ENCODE results near the gene SLC38A8.

Gene SLC38A8

DNA sequence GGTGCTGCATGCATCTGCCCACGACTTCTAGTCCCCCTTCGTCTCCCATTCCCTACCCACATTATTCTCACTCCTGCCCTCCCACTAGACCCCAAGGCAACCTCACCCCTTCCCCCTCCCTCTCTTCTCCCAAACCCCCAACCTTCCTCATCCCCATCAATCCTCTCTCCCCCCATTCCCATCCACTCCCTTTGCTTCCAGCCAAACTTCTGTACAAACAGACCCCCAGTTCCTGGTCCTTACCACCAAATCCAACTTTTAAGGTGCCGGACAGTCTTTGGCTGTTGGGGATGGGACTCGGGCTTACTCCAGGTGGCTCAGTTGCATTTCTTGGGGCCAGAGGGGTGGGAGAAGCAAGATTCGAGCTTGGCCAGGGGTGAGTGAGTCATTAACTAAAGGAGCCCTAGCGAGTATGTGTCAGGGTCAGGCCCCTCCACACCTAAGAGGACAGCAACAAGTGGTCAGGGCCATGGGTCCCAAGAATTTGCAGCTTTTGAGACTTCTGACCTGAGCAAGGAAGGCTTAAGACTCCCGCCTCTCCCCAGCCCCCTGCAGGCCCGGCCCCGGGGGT lies at the start of gene SLC38A8:
Gene SLC38A8, minus strand, starts transcription at position 488 of the 571 bp plus-strand sequence. CDS start 638 bp downstream, outside the sequence.
- no peak for DNase-seq

- no peak for DNase-seq
Observed at GRCh38 chr16:84091460-84091859, 48.9 kb upstream of the SLC38A8 start.

DNA sequence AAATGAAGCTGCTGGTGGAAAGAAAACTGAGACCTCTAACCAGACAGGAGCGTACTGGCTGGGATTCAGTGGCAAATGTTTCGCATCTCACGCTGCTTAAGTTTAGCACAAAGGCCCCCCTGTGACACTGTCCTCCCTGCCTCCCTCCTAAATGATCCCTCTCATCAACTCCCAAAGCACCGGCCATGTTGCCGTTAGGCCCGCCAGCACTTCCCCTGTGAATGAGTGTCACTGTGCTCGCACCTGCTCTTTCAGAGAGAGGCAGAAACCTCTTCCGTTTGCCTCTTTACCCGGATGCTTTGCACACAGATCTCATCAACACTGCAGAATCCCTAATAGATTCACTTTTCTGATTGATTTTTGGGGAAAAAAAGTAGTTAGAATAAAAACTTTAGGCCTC lies 47.6 kb upstream of the SLC38A8 start:
- DNase-seq: no peak

DNA sequence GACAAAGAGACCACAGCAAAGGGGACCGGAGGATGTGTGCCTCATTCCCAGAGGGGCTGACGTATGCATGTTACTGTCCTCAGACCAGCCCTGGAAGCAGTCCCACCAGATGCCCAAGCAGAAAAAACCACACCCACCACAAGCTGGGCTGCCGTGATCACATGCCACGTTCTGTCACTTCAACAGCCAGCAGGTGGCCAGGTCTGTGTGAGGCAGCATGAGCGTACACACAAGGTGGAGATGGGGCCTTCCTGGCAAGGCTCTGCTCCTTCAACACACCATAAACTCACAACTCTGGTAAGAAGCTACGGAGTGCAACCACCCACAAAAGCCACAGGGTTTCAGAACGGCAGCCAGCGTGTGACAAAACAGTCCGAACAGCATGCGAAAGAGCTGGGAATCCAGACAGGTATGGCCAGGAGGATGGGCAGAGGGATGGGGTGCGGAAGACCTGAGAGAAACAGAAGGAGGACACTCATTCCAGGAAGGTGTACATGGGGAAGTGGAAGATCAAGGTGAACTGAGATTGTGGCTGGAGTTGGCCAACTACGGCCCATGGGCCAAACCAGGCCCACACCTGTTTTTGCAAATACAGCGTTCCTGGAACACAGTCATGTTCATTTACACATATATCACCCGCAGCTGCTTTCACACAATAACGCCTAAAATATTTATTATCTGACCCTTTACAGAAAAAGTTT lies 46.2 kb upstream of the SLC38A8 start:
- DNase-seq: no peak

GRCh38 chr16:84087466-84088151 lies 45.0 kb upstream of the SLC38A8 start:
- DNase-seq: no peak

- DNase-seq: no peak
Observed at GRCh38 chr16:84087001-84087400, 44.4 kb upstream of the SLC38A8 start.

DNA sequence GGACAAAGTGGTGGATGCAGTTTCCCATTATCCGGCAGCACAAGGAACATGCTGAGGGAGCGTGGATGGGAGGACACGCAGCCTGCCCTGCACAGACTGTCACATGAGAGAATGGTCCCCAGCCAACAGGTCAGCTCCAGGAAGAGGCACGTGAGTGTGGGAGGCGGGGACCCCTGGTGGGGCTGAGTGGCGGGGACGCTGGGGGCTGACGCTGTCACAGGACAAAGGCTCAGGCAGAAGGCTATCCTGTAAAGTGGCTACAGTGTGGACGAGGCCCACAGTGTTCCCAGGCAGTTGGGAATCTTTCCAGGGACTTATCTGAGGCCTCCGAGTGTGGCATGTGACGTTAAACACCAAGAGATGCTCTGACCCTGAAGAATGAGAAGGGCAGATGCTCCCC lies 43.7 kb upstream of the SLC38A8 start:
- no peak for DNase-seq

GRCh38 chr16:84085773-84086172 lies 43.2 kb upstream of the SLC38A8 start:
- no peak for DNase-seq

DNA sequence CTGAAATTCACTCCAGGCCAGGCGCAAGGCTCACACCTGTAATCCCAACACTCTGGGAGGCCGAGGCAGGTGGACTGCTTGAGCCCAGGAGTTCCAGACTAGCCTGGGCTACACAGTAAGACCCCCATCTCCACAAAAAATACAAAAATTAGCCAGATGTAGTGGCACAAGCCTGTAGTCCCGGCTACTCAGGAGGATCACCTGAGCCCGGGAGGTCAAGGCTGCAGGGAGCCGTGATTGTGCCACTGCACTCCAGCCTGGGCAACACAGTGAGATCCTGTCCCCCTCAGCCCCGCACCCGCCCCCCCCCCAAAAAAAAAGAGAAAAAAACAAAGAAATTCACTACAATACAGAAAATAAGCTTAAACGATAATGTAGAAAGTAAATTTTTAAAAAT lies 42.7 kb upstream of the SLC38A8 start:
- no peak for DNase-seq

DNA sequence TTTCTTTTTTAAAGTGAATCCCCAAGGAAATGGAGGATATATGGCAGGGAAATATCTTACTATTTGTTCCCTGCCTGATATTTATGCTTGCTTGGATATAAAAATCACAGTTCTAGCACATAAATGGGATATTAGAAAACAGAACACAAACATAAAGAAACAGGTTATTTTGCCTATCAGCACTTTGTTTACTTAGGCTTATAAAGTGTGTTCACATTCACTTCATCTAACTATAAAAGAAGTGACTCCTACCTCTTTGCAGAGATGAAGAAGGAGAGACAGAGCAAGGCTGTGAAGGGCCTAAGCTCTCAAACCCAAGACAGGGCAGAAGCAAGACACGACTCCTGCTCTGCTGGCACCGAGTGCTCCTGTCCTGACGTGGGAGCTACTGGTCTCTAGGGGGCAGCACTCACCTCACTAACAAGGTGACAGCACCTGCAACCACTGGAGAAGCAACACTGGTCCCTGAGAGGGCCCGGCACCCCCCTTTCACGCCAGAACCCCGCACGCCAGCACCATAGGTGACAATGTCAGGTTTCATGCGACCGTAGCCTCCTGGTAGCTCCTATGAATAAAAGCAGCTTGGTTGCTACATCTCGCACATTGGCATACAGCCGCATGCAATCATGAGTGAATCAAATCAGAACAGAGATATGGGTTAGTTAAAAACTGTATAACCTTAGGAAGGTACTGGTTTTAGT lies 42.1 kb upstream of the SLC38A8 start:
- DNase-seq: peak; percentile 18 to 66 (median 49)

DNA sequence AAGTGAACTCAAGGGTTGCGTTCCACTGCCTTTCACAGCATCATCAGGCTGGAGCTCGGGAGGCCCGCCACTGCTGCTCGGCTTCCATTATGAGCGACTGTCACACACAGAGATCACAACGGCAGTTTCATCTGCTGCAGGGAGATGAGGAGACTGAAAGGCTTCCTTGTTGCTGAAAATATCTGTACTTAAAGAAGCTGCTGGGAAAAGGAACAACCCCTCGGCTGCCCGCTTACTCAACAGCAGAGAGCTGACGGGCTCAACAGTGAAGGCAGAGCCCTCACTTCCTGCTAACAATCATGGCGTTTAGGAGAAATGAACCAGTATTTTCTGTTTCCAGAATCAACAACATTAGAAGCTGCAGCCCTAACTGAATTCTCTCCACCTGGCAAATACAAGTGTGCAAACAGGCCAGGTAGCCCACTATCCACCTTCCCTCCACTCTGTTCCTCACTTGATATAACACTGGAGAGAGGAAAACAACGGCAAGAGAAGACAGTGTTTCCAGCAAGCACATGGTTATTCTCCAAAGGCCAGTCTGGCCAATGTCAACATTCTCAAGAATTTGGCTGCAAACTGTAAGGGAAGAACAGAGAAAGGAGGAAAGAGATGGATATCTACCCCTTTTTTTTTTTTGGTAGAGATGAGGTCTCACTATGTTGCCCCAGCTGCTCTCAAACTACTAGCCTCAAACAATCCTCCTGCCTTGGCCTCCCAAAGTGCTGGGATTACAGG lies 40.4 kb upstream of the SLC38A8 start:
- DNase-seq: no peak

DNA sequence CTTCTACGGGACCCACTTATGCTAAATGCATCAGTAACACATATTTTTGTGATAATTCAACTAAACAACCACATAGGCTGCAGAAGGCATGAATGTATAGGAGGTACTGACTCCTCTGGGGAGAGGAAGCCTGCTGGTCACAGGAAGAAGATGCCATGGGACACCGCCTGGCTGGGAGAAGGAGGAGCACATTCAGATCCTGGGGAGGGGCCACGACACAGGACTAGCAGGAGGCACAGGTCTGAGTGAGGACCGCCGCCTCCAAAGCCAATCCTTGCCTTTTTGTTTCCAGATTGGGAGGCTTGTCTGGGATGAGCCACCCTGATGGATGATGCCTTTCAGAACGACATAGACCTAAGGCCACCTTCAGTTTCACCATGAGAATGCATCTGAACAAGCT lies 39.5 kb upstream of the SLC38A8 start:
- no peak for DNase-seq

DNA sequence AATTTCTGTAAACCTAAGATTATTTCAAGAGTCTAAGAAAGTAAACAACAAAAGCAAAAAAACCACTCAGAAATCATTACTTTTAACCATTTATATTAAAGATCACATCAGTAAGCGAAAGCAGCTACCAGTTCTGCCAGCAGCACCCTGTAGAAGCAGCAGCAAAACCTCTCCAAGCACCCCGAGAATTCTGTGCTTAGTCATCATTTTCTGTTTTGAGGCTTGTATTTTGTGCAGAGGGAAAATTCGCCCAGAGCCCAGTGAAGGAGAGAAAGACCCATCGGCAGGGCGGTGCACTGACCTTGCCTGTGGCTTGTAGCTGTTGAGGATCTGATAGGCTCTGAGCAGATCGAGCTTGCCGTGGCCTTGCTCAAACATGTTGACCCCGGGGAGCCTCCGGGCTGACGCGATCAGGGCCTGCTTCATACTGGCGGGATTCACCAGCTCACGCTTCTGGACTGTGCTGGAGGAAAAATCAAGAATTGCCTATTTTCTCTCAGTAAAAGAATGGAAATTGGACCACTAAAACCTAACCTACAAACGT lies 38.9 kb upstream of the SLC38A8 start:
- DNase-seq: no peak

GRCh38 chr16:84080813-84081212 lies 38.2 kb upstream of the SLC38A8 start:
- DNase-seq: no peak

GRCh38 chr16:84080378-84080777 lies 37.8 kb upstream of the SLC38A8 start:
- DNase-seq: no peak

- DNase-seq: no peak
Observed at GRCh38 chr16:84079664-84080063, 37.1 kb upstream of the SLC38A8 start.

DNA sequence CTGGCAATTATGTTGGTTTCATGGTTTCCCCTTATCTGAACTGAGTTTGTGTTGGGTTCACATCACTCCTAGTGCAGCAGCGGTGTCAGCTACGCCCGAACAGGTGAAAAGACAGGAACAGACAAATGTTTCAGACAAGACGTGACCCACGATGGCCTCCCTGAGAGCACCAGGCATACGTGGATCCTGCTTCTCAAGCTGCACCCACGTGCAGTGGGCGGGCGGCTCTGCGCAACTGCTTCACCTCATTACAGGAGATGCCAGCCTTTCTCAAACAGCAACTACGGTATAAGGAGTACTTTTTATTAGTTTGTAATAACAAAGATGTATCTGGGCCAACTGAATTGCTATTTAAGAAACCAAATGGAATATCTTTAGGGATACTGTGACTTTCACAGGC lies 32.8 kb upstream of the SLC38A8 start:
- no peak for DNase-seq

DNA sequence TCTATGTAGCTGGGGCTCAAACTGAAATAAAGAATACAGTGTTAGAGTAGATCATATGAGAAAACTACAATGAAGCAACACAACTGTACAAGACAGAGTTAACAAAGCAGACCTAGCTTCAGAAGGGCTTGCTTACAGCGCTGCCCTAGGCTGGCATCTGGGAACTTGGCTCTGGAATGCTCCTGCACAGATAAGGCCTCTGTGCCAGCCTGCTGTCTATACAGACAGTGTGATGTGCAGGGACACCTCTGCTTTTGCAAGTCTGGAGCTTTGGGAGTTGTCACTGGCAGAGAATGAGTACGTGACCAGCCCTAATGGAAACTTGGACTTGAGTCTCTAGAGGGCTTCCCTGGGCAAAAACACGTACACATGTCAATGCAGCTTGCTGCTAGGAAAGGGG lies 32.1 kb upstream of the SLC38A8 start:
- DNase-seq: no peak

- no peak for DNase-seq
Observed at GRCh38 chr16:84072014-84072413, 29.4 kb upstream of the SLC38A8 start.

GRCh38 chr16:84071121-84071520 lies 28.5 kb upstream of the SLC38A8 start:
- DNase-seq: no peak

DNA sequence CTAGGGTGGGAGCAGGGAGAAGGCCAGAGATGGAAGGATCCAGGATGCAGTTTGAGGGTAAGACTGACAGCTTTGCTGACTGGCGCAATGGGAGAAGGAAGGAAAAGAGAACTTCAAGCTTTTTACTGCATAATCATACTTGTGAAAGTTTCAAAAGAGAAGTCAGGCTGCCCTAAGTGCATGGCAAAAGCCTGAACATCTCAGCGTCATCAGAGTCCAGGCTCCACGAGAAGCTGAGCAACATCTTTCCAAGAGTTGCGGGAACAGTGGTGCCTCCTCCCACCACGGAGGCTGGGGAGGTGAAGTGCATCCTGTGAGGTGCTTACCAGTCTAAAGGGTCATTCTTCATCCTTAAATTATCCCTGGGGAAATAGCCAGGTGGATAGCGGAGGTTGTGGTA lies 26.9 kb upstream of the SLC38A8 start:
- no peak for DNase-seq

- no peak for DNase-seq
Observed at GRCh38 chr16:84068783-84069462, 26.3 kb upstream of the SLC38A8 start.
